ENCODE measurements around the gene SSR4.

- no peak for TF ChIP-seq MAX (IDR thresholded peaks at IDR 0.05)
- no peak for TF ChIP-seq RAD21 (IDR thresholded peaks at IDR 0.05)
- no peak for TF ChIP-seq CTCF (IDR thresholded peaks at IDR 0.05; ENCODE audit: low read depth, low read length, missing input control)
- TF ChIP-seq ZBTB33 (IDR thresholded peaks at IDR 0.05) = no peak
- TF ChIP-seq SP1 (IDR thresholded peaks at IDR 0.05) = no peak
- no peak for TF ChIP-seq YY1 (IDR thresholded peaks at IDR 0.05)
- TF ChIP-seq TAF1 (conservative IDR thresholded peaks at IDR 0.05) = no peak
- TF ChIP-seq JUND (IDR thresholded peaks at IDR 0.05) = no peak
- no peak for TF ChIP-seq FOXA2 (IDR thresholded peaks at IDR 0.05)
- TF ChIP-seq GABPA (IDR thresholded peaks at IDR 0.05 in 1 of 2, conservative IDR thresholded peaks at IDR 0.05 in 1 of 2) = no peak
- TF ChIP-seq REST (IDR thresholded peaks at IDR 0.05) = no peak
- no peak for TF ChIP-seq FOXA1 (IDR thresholded peaks at IDR 0.05)
- no peak for TF ChIP-seq RXRA (IDR thresholded peaks at IDR 0.05)
- no peak for TF ChIP-seq EGR1 (IDR thresholded peaks at IDR 0.05; ENCODE audit: low read depth in 2 of 2)
Measured at GRCh38 chrX:153786669-153787068, 7.8 kb upstream of the SSR4 start.

Measured in liver (tissue), 3 donors.